HPDE6-E6E7 (cell line): ENCODE measurements around the gene LY6G6F.
A peak's percentile ranks its signal among the peaks of the same experiment; 100 is the strongest.

ENCODE experiments used
- DNase-seq: peaks from one replicate; pipeline ENCODE4 v3.0.0; 2011; ENCODE audit warnings: missing footprints; ENCODE audit errors: extremely low spot score

LY6G6F gene, protein sequence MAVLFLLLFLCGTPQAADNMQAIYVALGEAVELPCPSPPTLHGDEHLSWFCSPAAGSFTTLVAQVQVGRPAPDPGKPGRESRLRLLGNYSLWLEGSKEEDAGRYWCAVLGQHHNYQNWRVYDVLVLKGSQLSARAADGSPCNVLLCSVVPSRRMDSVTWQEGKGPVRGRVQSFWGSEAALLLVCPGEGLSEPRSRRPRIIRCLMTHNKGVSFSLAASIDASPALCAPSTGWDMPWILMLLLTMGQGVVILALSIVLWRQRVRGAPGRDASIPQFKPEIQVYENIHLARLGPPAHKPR

DNA sequence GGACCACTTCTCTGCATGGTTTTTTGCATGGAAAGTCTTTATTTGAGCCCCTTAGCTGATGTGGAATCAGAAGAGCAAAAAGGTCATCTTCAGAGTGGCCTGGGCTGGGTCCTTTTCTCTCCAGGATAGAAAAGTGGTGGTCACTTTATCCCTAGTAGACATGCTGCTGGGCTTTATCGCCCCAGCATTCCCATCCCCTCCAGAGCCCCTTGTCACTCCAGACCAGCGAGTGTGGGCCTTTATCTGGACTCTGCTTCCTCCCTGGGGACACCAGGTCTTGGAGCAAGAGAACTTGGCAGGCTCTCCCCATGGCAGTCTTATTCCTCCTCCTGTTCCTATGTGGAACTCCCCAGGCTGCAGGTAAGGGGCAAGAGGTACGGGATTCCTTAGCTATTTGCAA, at the start of gene LY6G6F:
Gene LY6G6F (plus strand): TSS at position 268 of the 400 bp plus-strand sequence. CDS start 41 bp downstream, at position 309.
- no peak for DNase-seq

DNA sequence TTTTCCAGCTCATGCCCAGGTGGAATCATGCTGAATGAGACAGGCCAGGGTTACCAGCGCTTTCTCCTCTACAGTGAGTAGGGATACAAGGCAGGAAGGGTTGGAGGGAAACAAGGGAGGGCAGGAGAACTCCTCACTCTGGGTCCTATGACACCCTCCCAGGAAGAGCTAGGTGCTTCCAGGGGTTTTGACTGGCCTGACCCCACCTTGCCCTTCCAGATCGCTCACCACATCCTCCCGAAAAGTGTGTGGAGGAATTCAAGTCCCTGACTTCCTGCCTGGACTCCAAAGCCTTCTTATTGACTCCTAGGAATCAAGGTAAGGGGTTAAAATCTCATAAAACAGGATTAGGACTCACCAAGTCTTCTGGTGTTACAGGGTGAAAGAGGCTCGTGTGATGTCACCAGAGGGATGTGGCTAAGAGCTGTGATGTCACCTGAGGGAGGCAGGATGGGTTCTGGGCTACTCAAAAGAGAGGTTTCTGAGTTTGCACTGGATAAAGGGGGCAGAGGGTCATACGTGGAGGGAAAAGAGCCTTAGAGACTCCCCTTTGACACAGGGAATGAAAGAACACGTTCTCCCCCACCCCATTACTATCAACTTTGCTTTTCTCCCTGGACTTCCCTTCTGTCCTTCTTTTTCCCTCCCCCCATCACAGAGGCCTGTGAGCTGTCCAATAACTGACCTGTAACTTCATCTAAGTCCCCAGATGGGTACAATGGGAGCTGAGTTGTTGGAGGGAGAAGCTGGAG, 49.1 kb upstream of the LY6G6F start:
- DNase-seq: no peak

DNA sequence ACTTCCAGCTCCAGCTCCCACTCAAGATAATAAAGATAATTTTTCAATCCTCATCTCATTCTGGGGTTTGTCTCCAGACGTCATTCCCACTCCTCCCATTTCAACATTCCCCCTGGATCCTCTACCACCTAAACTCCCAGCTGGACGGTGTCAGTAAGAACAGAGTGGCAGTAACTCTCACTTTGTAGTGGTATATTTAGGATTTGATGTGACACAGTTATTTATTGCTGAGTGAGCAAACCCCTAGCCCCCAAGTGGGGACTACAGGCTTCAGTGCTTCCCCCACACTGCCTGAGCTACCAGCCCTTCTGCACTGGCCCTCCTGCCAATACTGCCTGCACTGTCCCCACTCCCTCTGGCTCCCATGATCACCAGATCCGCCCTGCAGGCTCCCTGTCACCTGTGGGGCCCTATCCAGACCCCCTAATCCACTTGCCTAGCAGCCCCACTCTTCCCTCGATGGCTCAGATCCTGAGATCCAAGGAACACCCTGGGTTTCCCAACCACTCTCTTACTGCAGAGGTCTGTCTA, 48.4 kb upstream of the LY6G6F start:
- no peak for DNase-seq

DNA sequence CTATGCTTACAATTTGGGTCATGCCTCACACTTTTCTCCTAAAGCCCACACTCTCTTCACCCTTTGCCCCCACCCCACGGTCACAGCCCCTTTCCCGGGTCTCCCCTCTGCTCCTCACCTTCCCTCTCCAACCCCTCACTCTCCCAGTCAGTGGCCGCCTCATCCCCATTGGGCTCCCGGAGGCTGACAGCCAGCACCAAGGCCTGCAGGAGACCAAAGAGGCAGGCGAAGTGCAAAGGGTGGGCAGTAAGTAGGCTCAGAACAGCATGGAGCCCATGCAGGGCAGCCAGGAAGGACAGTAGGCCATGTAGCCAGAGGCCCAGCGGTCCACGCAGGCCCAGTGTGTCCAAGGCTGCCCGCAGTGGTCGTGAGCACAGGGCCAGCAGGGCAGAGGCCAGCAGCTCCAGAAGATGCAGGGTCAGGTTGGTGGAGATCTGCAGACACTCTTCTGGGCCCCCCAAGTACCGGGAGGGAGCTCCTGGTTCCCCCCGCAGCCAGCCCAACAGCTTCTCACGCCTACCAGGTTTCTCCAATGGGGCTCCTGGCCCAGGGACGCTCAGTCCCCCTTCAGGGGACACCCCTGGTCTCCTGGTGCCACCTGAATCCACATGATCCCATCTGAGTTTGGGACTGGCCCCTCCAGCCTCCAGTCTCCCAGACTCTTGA, 47.5 kb upstream of the LY6G6F start:
- DNase-seq: no peak

DNA sequence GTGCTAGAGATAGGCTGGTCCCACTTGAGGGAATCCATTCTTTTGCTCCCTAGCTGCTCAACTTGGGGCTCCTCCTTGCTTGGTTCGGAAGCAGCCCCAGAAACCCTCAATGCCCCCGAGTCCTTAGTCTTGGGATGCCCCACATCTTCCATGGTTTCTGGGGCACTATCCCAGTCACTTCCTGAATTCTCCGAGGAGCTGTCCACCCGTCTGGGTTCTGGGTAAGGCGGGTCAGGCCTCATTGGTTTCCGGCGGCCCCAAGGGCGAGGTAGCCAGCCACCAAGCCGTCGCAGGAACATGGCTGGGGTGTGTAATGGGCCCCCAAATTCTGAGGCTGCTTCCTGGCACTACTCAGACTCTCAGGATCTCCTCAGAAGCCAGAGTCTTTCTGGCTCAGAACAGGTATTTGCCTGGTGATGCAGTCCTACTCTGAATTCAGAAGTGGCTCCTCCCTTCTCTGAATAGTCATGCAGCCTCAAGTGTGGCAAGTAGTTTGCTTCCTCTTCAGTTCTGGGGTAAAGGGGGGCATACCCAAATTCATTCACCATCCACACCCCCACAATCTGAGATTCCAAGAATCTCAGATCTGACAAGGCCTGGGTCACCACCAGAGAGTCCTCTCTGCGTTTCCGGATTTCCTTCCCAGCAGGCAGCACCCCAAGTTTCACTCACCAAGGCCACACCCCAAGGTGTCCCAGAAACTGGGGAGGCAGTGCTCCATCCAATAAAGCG, 46.9 kb upstream of the LY6G6F start:
- no peak for DNase-seq

DNA sequence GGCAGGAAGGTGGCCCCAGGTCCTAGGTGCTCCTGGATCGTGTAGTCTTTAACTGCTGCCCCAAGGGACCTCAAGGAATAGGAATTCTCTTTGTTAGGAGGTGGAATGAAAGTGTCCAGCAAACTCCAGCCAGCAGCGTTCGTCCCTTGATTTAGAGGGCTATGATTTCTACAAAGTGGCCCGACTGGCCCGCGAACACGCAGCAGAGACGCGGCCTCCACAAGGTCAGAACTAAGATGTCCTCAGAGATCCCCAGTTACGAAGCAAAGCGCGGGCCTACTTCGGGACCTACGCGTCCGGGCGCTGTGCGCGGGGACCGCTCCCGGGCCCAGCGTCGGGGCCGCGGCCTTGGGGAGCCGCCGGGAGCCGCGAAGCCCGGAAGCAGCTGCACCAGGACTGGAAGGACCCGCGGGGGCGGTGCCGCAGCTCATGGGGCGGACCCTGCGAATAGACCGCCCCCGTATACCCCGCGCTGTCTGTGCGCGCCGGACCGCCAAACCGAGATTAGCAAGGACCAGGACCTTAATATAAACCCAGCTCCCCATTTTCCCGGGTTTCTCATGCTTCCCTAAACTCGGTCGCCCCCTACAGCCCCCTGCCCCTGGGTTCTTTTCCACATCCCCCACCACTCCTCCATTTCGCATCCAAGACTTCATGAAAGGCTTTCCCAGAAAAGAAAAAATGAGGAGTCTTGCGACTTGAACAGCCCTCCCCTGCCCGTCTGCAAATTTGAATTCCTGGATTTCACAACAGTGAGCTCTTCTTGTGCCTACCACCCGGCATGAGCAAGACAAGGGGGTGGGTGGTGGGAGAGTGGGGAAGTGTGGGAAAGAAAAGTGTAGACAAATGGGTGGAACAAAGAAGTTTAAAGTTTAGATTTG, 46.0 kb upstream of the LY6G6F start, which contains the start of gene C6orf47:
Gene C6orf47 (minus strand): TSS at position 398 of the 881 bp plus-strand sequence. CDS start 831 bp downstream, outside the sequence.
- DNase-seq: no peak

DNA sequence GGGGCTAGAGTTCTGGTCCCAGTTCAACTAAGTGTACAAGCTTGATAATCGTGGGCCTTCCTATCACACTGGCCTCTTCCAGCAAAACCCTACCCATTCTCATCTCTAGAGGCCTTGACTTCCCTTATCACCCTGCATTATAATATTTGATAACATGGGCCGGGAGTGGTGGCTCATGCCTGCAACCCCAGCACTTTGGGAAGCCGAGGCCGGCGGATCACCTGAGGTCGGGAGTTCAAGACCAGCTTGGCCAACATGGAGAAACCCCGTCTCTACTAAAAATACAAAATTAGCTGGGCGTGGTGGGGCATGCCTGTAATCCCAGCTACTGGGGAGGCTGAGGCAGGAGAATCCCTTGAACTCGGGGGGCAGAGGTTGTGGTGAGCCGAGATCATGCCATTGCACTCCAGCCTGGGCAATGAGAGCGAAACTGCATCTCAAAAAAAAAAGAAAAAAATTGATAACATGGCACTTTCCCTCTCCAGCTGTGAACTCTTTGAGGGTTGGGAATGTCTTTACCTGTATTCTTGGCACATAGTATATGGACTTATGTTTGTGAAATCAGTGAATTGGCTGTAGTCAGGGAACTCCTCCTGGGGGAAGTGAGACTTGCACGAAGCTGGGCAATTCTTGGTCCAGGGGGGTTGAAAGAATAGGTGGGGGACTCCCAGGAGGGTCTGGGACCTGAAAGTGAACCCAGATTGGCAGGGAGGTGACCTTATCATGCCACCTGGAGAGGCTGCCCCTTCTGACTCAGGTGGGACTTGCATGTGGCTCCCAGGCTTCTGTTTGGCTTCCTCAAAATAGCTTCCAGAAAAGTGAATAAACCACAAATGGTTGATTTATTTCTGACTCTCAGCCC, 45.2 kb upstream of the LY6G6F start:
- no peak for DNase-seq

DNA sequence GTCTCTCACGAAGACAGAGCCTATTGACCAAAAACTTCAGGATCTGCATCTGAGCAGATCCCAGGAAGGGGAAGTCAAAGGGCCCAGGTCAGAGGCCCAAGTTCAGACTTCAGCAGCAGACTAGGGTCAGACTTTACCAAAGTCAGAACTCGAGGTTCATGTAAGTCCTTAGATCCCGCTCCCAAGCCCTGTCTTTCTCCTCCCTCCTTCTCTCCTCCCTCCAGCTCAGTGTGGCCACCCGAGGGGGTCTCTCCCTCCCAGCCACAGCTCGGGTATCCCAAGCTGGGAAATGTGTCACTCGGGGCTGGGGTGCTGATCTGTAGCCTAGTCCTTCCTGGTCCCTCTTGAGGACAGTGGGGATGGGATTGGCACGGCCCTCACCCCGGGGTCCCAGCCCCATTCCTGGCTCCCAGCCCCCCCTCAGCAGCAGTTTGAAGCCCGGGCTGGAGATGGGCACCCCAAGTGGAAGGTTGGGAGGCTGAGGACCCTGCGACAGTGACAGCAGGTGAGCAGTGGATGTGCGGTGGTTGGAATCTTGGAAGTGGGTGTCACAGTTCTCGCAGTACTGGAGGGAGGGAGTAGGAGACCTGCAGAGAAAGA, 44.4 kb upstream of the LY6G6F start:
- DNase-seq: no peak

DNA sequence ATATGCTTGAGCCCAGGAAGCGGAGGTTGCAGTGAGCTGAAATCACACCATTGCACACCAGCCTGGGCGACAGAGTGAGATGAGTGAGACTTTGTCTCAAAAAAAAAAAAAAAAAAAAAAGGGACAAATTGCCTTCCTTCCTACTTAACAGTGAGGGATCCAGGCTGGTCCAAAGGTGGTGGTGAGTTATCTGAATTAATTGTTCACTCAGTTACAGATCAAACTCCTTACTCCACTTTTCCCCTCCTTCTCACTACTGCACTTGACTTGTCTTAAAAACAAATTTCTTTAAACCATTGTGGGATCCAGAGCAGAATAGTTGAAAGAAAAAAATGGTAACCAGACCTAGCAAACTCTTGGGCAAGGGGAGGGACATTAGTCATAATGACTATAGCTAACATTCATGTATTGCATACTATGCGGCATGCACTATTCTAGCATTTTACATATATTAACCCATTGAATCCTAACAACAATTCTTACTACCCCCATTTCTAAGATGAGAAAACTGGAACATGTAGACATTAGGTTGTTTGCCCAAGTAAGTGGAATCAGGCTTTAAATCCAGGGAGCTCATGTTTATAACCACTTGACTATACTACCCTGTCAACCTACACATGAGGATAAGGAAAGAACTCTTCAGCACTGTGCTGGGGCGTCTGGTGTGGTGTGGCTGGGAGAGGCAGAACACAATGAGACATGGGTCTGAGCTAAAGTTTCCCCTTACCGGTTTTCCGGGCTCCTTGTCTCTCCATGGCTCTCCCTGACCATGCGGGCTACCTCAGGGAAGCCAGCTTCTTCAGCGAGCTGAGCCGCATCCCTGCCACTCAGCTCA, 43.3 kb upstream of the LY6G6F start:
- no peak for DNase-seq

DNA sequence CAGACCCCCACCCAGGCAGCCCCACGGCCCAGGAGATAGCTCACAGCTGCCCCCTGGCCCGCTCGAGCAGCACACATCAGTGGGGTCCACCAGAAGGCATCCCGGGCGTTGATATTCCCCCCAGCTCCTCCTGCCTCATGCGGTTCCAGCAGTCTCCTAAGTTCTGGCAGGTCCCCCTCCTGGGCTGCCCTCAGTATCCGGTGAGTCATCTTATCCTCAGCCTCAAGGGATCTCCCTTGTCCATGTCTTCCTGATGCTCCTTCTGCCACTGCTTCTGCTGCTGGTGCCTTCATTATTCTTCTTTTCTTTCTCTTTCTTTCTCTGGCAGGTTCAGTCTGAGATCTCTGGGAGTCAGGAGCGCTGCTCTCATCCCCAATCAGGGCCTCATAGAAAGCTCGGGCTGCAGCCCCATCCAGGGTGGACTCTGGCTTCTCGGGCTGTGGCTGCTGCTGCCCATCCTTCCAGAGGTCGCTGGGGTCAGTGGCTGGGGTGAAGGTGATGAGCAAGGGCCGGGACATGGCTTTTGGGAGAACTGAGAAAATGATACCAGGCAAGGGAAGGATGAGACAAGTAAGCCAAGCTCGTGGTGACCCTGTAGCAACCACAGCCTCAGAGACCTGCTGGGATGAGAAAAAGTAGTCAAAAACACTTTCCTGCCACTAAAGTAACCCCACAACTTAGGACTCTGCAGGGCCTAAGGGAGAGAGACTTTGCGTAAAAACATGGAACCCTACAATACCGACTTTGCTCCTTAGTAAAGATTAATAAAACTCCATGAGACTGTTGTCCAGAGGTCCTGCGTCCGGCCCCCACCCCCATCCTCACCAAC, 42.5 kb upstream of the LY6G6F start:
- DNase-seq: no peak

DNA sequence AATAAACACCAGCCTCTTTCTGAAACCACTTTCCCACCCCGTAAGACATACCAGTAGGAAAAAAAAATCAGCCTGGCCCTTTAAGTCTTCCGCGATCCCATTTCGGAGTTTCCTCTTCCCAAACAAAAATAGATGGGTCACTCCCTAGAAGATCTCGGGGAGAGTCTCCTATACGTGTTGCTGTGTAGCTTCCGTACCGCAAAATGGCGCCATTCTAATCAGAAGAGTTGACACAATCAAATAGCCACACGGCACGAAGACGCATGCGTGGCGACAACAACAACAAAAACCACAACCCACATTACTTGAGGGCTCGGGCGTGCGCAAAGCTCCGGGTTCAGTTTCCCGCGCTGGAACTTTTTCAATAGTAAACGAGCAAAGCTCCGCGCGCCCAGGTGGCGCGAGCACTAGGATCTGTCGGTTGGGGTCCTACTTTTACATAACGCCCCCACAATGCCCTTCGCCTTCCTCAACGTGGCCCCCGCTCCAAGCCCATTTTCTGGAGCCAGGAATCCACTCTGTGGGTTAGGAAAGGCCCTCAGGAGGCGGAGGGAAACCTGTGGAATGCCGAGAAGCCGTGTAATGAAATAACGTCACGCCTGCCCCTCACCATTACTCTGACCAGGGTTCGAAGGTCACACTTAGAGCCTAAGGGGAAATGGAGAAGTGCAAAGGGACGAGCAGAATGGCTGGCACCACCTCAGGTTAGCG, 41.7 kb upstream of the LY6G6F start, which contains the start of gene GPANK1:
Gene GPANK1 (minus strand): TSS at position 208 of the 711 bp plus-strand sequence. CDS start 519 bp downstream, outside the sequence.
- peak; percentile 70 for DNase-seq

DNA sequence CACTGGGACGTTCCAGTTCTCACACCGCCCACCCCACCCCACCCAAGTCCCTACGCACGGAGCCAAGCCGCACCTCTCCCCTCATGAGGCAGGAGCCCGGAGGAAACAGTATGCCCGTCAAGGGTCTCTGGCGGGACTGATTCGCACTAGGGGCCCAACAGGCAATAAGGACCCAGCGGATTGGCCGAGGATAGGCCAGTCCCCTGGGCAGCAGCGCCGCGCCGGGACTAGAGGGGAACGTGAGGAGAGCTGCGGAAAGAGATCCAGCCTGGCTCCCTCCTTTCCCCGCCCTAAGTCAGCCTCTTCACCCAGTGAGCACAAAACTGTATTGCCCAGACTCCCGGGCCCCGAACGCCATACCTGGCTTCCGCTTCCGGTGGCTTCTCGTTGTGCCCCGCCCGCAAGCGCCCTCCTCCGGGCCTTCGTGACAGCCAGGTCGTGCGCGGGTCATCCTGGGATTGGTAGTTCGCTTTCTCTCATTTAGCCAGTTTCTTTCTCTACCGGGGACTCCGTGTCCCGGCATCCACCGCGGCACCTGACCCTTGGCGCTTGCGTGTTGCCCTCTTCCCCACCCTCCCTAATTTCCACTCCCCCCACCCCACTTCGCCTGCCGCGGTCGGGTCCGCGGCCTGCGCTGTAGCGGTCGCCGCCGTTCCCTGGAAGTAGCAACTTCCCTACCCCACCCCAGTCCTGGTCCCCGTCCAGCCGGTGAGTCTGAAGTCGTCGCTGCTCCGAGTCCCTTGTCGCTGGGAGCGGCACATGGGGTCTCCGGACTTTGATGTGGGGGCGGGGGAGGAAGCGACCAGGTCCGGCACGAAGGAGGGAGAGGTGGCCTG, 40.9 kb upstream of the LY6G6F start, which contains the start of gene CSNK2B:
Gene CSNK2B (plus strand): TSS at position 580 of the 836 bp plus-strand sequence. CDS start 752 bp downstream, outside the sequence.
- peak; percentile 96 for DNase-seq

DNA sequence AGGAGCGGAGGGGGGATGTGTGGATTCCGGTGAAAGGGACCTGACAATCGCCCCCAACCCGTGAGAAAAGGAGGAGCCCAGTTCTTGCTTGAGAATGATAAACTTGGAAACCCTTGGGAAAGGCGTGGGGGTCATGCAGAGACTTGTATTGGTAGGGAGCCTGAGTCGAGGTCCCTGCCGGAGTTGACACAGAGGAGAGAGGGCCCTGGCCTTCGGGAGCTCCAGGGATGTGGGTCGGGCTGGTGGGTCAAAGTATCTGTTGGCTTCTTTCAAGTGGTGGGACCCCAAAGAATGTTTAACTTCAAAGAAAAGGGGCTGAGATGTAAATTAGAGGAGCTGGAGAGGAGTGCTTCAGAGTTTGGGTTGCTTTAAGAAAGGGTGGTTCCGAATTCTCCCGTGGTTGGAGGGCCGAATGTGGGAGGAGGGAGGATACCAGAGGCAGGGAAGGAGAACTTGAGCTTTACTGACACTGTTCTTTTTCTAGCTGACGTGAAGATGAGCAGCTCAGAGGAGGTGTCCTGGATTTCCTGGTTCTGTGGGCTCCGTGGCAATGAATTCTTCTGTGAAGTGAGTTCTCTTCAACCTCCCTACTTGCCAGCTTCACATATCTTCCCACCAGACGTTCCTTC, 40.2 kb upstream of the LY6G6F start:
- no peak for DNase-seq

DNA sequence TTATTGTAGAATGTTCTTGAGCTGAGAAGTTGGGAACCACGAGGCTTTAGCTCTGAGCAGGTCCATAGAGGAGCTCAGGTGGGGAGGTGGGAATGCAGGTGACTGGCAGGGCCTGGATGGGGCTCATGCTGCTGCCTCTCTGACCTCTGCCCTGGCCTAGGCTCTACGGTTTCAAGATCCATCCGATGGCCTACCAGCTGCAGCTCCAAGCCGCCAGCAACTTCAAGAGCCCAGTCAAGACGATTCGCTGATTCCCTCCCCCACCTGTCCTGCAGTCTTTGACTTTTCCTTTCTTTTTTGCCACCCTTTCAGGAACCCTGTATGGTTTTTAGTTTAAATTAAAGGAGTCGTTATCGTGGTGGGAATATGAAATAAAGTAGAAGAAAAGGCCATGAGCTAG, 37.0 kb upstream of the LY6G6F start, which contains the start of gene LY6G5B:
Gene LY6G5B (plus strand): TSS at position 301 of the 400 bp plus-strand sequence. CDS start 975 bp downstream, outside the sequence.
- DNase-seq: no peak
